Common myeloid progenitor, CD34-positive (primary cell): Measurements from ENCODE around the gene RBM38.

ENCODE experiments used
- CTCF ChIA-PET: fragments of 350-600 bp; sonication (Branson Sonifier 250); formaldehyde crosslinking; loops from one replicate; lab custom pipeline; 2021; ENCODE audit warnings: antibody characterized with exemption; lab: Charles Lee
- POLR2A ChIA-PET: fragments of 350-600 bp; sonication (Branson Sonifier 250); formaldehyde crosslinking; loops from one replicate; lab custom pipeline; 2021; ENCODE audit warnings: antibody characterized with exemption; lab: Charles Lee
- DNase-seq, 3 donors: peaks; one replicate each; pipeline versions ENCODE4 v3.0.0 to v3.0.0-alpha.2; 2013
- H3K27ac ChIP-seq, 2 experiments: 1 replicate in 1 of 2; 2 replicates in 1 of 2; pipeline ENCODE4 v1.7.0; 2013; ENCODE audit warnings: inconsistent platforms in 2 of 2, low read length in 2 of 2, mild to moderate bottlenecking in 2 of 2, low read depth in 1 of 2, moderate library complexity in 1 of 2; ENCODE audit not compliant: severe bottlenecking in 2 of 2, insufficient read depth in 1 of 2, poor library complexity in 1 of 2
- H3K27me3 ChIP-seq, 5 experiments: replicated peaks in 2 of 5; 1 replicate in 3 of 5; 2 replicates in 2 of 5; pipeline versions ENCODE4 v1.6.1 to v1.7.0; 2013; ENCODE audit warnings: low read length in 4 of 5, mild to moderate bottlenecking in 2 of 5, moderate library complexity in 2 of 5, inconsistent platforms in 1 of 5; ENCODE audit not compliant: insufficient read depth in 5 of 5, control insufficient read depth in 4 of 5
- H3K36me3 ChIP-seq, 4 experiments: 1 replicate in 2 of 4; 2 replicates in 2 of 4; pipeline versions ENCODE4 v1.6.1 to v1.7.0; 2013; ENCODE audit warnings: low read length in 3 of 4, control low read depth in 1 of 4, mild to moderate bottlenecking in 1 of 4; ENCODE audit not compliant: control insufficient read depth in 4 of 4, insufficient read depth in 4 of 4
- H3K4me1 ChIP-seq, 4 experiments: 1 replicate in 3 of 4; 2 replicates in 1 of 4; pipeline versions ENCODE4 v1.6.1 to v1.7.1; 2013; ENCODE audit warnings: low read length in 3 of 4, mild to moderate bottlenecking in 3 of 4, control low read depth in 1 of 4, inconsistent platforms in 1 of 4, moderate library complexity in 1 of 4; ENCODE audit not compliant: control insufficient read depth in 4 of 4, insufficient read depth in 4 of 4; ENCODE audit errors: control extremely low read depth in 1 of 4
- H3K4me3 ChIP-seq, 7 experiments: 1 replicate in 4 of 7; 2 replicates in 3 of 7; pipeline versions ENCODE4 v1.5.1 to v1.7.0; 2013; ENCODE audit warnings: mild to moderate bottlenecking in 7 of 7, low read length in 6 of 7, moderate library complexity in 6 of 7, inconsistent platforms in 2 of 7, low read depth in 2 of 7, control low read depth in 1 of 7; ENCODE audit not compliant: insufficient read depth in 4 of 7, control insufficient read depth in 1 of 7; ENCODE audit errors: extremely low read depth in 1 of 7
- H3K9me3 ChIP-seq, 5 experiments: 1 replicate in 4 of 5; 2 replicates in 1 of 5; pipeline versions ENCODE4 v1.6.1 to v1.7.1; 2013; ENCODE audit warnings: low read length in 4 of 5, mild to moderate bottlenecking in 2 of 5, inconsistent platforms in 1 of 5, low read depth in 1 of 5, moderate library complexity in 1 of 5; ENCODE audit not compliant: control insufficient read depth in 4 of 5, insufficient read depth in 2 of 5; ENCODE audit errors: control extremely low read depth in 1 of 5
- WGBS: methylation state at CpG from one replicate; pipeline ENCODE4 v1.1.5; 2013; ENCODE audit not compliant: insufficient coverage; 5-methylcytosine and 5-hydroxymethylcytosine counted together

RBM38 gene

GRCh38 chr20:57456116-57456515 is 64.9 kb downstream of the RBM38 start:
- no peaks in the 10 kb centered on the region for H3K27me3 ChIP-seq
- no peak for DNase-seq
- CTCF ChIA-PET: interaction anchor here (1.0 to 1.7 kb wide), 4 partner anchors 9 to 37 kb away, joined by 3 to 4 read pairs (median 3); no protein-coding TSS in a partner anchor
- 97% methylated on average over 12 of the region's 13 CpGs for WGBS
- no peak overlapping the region for H3K4me3 ChIP-seq
- H3K36me3 ChIP-seq: no peaks in the 10 kb centered on the region
- H3K9me3 ChIP-seq: no peaks in the 10 kb centered on the region
- no peak overlapping the region for H3K27ac ChIP-seq
- POLR2A ChIA-PET: no interaction called here
- H3K4me1 ChIP-seq: peaks cover 4 to 24% (median 17%) of the 10 kb centered on the region in 4 experiments

GRCh38 chr20:57457243-57458095 is 66.3 kb downstream of the RBM38 start:
- H3K27ac ChIP-seq: no peak overlapping the region
- peak in 2 of 3 donors; percentile 57 to 62 for DNase-seq
- H3K36me3 ChIP-seq: no peaks in the 10 kb centered on the region
- ChIA-PET CTCF (interaction anchor here (0.9 to 2.0 kb wide), 6 partner anchors 16 to 74 kb away, joined by 3 to 6 read pairs (median 3); no protein-coding TSS in a partner anchor), POLR2A (no interaction called here)
- no peaks in the 10 kb centered on the region for H3K27me3 ChIP-seq
- 96% methylated on average over 21 of the region's 21 CpGs for WGBS
- peaks cover 0 to 19% (median 5%) of the 10 kb centered on the region in 4 experiments for H3K4me1 ChIP-seq
- H3K9me3 ChIP-seq: no peaks in the 10 kb centered on the region
- no peak overlapping the region for H3K4me3 ChIP-seq

- no peaks in the 10 kb centered on the region for H3K9me3 ChIP-seq
- H3K27me3 ChIP-seq: no peaks in the 10 kb centered on the region
- no peak overlapping the region for H3K4me3 ChIP-seq
- no peaks in the 10 kb centered on the region for H3K36me3 ChIP-seq
- DNase-seq: peak in 1 of 3 donors; percentile 19
- no peak overlapping the region for H3K27ac ChIP-seq
- 83% methylated on average over 7 of the region's 7 CpGs for WGBS
- ChIA-PET POLR2A (no interaction called here), CTCF (interaction anchor here (0.8 to 2.0 kb wide), 7 partner anchors 9 to 75 kb away, joined by 3 to 6 read pairs (median 3); no protein-coding TSS in a partner anchor)
- peaks cover 0 to 18% (median 3%) of the 10 kb centered on the region in 4 experiments for H3K4me1 ChIP-seq
Observed at GRCh38 chr20:57458400-57459160, 67.4 kb downstream of the RBM38 start.
